ENCODE results near the gene PPM1G. TPM values are rescaled to one million over a fixed set of nuclear protein-coding genes. Genes with fewer than 3 reads are reported as not detected.
"Not testable (repeated sequence)": the region's sequence is repeated elsewhere in the genome, so short reads cannot be mapped to it uniquely, and the experiment has no call there.

PPM1G gene, protein sequence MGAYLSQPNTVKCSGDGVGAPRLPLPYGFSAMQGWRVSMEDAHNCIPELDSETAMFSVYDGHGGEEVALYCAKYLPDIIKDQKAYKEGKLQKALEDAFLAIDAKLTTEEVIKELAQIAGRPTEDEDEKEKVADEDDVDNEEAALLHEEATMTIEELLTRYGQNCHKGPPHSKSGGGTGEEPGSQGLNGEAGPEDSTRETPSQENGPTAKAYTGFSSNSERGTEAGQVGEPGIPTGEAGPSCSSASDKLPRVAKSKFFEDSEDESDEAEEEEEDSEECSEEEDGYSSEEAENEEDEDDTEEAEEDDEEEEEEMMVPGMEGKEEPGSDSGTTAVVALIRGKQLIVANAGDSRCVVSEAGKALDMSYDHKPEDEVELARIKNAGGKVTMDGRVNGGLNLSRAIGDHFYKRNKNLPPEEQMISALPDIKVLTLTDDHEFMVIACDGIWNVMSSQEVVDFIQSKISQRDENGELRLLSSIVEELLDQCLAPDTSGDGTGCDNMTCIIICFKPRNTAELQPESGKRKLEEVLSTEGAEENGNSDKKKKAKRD
- 10 to 100 TPM; 87.3 to 98.8 (median 92.5) TPM for polyA plus RNA-seq (ENCODE audit: insufficient read length in 4 of 4)

DNA sequence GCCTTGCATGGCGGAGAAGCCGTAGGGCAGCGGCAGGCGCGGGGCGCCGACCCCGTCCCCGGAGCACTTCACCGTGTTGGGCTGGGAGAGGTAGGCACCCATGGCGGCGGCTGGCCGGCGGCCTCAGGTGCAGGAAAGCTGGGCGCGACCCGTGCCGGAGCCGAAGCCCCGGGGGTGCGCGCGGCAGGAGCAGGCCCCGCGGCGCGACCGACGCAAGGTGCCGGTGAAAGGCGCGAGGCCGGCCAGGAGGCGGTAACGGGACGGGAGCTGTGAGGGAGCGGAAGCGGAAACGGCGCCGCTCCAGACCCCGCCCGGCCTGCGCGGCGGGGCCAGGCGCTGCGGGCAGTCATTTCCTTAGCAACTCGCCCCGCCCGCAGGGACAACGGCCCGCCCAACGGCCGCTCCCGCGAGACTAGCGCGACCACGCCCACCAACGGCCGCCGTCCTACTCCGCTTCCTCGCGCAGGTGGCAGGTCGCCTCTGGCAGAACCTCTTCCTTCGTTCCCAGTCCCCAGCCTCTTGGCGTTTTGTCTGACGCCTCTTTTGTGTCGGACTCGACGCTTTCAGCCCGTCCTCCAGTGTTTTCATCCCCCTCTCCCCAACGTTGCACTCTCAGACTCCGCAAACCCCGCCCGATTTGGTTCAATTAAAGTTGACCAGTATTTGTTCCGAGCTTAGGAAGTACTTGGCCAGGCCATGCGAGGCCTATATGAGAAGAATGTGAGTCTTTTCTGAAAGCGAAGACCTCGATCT, at the start of gene PPM1G:
TSS of gene PPM1G (minus strand) at position 271 of the 753 bp plus-strand sequence. CDS start at position 102, 169 bp downstream.
- peak; percentile 81 to 91 (median 86) for DNase-seq (ENCODE audit: low read depth in 4 of 4, low spot score in 2 of 4)

DNA sequence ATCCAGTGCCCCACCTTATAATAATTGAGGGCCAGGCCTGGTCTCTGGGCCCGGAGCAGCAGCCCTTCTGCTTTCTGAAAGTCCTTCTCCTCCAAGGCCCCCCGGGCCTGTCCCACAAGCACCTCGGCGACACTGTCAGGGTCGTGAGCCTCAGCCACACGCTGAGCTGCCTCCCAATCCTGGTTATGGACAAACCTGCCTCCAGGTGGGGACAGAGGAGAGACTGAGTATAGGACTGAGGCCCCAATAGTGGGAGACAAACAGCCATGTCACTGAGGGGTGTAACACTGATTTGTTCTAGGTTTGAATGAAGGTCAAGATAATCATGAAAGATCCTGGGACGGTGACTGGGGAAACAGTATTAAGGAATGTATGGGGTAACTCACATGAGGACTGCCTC, 44.6 kb upstream of the PPM1G start:
- no peak for DNase-seq (ENCODE audit: low read depth in 4 of 4, low spot score in 2 of 4)

DNA sequence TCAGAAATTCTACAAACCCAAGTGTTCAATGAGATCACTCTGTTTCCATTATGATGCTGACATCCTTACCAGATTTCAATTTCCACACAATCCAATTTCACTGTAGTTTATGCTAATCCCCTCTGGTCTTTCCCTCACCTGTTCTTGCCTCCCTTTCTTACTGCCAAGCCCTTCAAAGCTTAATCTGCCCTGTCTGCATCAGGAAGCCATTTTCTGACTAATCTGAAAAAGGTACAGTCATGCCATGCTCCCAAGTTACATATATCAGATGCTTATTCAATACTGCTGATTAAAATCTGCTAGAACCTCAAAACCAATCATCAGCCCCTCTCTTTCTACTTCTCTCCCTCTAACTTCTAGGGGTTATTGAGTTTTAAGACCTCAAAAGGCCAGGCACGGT, 41.7 kb upstream of the PPM1G start:
- DNase-seq (ENCODE audit: low read depth in 4 of 4, low spot score in 2 of 4): no peak

- DNase-seq (ENCODE audit: low read depth in 4 of 4, low spot score in 2 of 4): no peak
Measured at GRCh38 chr2:27448381-27448780, 39.0 kb upstream of the PPM1G start.

- DNase-seq (ENCODE audit: low read depth in 4 of 4, low spot score in 2 of 4): no peak
Measured at GRCh38 chr2:27446057-27446456, 36.7 kb upstream of the PPM1G start.

GRCh38 chr2:27445615-27446014, 36.2 kb upstream of the PPM1G start:
- DNase-seq (ENCODE audit: low read depth in 4 of 4, low spot score in 2 of 4): no peak

DNA sequence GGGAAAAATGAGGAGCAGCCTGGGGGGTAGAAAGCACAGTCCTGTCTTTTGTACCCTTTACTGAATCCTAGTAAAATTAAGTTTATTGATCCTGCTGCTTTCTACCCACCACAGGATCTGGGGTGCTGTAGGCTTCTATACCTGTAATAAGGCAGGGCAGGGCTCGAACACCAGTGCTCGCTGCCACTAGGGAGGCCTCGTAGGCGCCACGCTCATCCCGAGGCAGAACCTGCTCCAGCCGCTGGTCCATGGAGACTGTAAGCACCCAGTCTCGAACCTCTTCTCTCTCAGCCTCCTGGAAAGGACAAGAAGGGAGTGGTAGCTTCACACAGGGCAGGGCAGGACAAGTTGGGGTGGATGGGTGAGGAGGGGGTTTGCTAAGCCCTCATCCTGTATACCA, 35.8 kb upstream of the PPM1G start:
- DNase-seq (ENCODE audit: low read depth in 4 of 4, low spot score in 2 of 4): no peak

DNA sequence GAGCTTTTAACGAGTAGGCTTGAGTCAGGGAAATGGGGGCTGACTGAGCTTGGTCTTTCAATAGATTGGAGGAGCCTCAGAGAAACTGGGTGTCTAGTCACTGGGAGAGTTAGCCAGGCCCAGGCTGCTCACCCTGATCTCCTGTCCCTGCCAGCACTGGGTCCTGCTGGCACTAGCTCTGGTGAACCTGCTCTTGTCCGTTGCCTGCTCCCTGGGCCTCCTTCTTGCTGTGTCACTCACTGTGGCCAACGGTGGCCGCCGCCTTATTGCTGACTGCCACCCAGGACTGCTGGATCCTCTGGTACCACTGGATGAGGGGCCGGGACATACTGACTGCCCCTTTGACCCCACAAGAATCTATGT, 33.5 kb upstream of the PPM1G start:
- DNase-seq (ENCODE audit: low read depth in 4 of 4, low spot score in 2 of 4): no peak

DNA sequence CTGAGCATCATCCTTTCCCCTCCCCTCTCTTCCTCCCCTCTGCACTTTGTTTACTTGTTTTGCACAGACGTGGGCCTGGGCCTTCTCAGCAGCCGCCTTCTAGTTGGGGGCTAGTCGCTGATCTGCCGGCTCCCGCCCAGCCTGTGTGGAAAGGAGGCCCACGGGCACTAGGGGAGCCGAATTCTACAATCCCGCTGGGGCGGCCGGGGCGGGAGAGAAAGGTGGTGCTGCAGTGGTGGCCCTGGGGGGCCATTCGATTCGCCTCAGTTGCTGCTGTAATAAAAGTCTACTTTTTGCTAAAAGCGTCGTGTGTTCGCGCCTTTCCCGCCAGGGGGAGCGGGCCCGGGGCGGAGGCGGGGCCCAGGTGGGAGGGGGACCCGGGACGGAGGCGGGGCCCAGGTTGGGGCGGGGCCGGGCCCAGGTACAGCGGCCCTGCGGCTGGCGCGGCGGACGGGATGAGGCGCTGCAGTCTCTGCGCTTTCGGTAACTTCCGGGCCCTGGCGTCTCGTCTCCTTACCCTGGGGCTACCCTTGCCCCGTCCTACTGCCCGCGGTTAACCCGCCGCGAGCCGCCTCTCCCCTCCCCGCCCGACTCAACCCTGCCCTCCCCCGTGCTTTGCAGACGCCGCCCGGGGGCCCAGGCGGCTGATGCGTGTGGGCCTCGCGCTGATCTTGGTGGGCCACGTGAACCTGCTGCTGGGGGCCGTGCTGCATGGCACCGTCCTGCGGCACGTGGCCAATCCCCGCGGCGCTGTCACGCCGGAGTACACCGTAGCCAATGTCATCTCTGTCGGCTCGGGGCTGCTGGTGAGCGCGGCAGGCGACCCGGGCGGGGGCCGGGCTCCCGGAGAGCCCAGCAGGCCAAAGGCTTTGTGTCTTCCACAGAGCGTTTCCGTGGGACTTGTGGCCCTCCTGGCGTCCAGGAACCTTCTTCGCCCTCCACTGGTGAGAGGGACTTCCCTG, 32.8 kb upstream of the PPM1G start, which contains the start of gene KRTCAP3:
TSS of gene KRTCAP3 (plus strand) at position 424 of the 962 bp plus-strand sequence. CDS start at position 456, 32 bp downstream.
- DNase-seq (ENCODE audit: low read depth in 4 of 4, low spot score in 2 of 4): peak in 1 of 4 donors; percentile 27

DNA sequence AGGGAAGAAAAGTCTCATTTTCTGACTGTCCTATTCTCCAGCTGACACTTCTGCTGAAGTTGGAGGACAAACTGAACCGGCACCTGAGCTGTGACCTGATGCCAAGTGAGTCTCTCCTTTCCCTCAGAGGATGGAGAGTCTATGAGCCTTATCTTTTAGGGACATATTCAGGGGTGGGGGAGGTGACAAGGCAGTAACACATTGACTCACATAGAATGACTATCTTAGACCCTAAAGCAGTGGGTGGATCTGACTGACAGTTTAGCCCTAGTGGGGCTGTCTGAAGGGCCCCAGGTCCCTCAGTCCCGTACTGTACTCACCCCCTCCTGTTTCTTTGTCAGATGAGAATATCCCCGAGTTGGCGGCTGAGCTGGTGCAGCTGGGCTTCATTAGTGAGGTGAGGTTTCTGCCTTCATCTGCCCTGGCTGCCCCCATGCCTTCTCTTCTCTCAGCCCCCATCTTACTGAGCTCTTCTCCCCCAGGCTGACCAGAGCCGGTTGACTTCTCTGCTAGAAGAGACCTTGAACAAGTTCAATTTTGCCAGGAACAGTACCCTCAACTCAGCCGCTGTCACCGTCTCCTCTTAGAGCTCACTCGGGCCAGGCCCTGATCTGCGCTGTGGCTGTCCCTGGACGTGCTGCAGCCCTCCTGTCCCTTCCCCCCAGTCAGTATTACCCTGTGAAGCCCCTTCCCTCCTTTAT, 32.0 kb upstream of the PPM1G start:
- DNase-seq (ENCODE audit: low read depth in 4 of 4, low spot score in 2 of 4): no peak

- DNase-seq (ENCODE audit: low read depth in 4 of 4, low spot score in 2 of 4): no peak
Measured at GRCh38 chr2:27435628-27436027, 26.2 kb upstream of the PPM1G start.

DNA sequence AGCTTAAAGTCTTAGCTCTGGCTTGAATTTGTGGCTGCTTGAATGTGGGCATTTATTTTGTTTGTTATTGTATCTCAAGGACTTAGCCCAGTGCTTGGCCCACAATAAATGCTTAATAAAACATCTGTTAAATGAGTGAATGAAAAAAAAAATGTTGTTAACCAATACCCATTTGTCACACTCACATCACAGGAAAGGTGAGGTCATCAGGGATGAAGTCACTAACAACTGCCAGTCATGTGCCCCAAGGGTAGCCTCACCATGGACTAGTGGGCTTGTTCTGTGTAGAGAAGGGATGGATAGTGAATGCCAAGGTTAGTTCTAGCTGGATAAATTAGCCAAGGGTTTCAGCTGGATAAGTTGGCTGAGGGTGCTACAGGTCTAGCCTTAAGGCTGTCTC, 22.0 kb upstream of the PPM1G start:
- DNase-seq (ENCODE audit: low read depth in 4 of 4, low spot score in 2 of 4): no peak

DNA sequence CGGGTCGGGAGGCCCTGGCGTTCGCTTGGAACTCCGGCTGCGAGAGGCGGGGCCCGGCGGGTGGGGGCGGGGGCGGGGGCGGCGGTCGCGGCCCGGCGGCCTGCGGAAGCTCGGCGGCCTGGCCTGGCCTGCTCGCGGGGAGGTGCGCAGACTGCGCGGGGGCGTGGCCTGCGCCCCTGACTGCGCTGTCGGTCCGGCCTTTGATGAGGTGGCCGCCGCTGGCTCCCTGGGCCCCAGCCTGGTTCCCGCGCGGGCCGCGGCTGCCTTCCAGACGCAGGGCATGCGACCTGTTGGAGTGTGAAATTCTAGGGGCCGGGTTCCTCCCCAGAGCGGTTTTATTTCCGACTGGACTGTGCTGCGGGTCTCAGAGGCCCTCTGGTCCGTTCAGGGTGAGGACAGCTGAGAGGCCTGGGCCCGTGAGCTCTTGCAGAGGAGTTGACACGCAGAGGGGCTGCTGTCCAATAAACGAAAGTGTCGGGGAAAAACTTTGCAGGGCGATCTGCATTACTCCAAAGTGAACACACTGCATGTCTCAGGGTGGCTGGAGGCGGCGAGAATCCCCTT, 19.7 kb upstream of the PPM1G start:
- peak; percentile 49 to 63 (median 58) for DNase-seq (ENCODE audit: low read depth in 4 of 4, low spot score in 2 of 4)

DNA sequence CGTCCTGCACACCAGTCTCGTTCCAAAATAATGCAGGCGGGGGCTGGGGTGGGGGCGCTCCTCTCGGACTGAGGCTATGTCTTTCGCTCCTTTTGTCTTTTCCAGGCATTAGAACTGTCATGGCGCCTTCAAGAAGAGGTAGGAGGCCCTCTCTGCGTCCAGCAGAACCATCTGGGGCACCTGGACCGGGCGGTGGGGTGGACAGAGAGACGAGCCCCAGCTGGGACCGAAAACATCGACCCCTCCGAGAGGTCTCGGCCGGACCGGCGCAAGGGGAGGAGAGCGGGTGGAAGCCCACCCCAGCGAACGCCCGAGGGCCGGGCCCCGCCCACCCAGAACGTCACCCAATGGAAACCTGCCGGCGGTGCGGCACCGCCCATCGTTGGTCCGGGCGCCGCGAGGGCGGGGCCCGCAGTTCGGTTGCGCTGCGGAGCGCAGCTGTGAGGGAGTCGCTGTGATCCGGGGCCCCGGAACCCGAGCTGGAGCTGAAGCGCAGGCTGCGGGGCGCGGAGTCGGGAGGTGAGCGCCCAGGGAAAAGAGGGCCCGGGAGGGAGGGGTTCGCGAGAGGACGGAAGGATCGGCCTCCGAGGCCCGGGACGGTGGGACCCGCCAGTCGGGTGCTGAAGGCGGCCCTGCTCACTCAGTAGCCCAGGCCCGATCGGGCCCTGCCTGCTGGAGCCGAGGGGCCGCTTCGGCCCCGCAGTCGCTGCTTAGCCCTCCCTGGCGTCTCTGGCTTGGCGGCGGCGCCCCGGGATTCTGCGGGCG, 19.0 kb upstream of the PPM1G start, which contains the start of gene NRBP1:
TSS of gene NRBP1 (plus strand) at position 419 of the 765 bp plus-strand sequence. CDS start 4,643 bp downstream, outside the sequence.
- peak; percentile 82 to 93 (median 89) for DNase-seq (ENCODE audit: low read depth in 4 of 4, low spot score in 2 of 4)

DNA sequence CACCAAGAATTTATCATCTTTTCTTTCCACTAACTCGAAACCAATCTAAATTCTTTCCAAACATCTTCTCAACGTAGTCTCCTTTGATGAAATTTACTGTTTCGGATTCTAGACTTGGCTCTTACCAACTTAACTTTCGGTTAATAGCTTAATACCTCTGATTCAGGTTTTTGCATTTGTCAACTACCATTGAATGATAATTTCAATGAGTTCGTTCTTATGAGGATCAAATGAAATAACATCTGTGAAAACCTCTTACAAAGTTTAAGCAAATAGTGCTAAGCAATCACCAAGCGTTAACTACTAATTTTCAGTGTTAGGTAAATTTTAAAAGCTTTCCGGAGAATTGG, 18.4 kb upstream of the PPM1G start:
- DNase-seq (ENCODE audit: low read depth in 4 of 4, low spot score in 2 of 4): no peak

GRCh38 chr2:27425039-27425438, 15.6 kb upstream of the PPM1G start:
- not testable (repeated sequence) for DNase-seq (ENCODE audit: low read depth in 4 of 4, low spot score in 2 of 4)

DNA sequence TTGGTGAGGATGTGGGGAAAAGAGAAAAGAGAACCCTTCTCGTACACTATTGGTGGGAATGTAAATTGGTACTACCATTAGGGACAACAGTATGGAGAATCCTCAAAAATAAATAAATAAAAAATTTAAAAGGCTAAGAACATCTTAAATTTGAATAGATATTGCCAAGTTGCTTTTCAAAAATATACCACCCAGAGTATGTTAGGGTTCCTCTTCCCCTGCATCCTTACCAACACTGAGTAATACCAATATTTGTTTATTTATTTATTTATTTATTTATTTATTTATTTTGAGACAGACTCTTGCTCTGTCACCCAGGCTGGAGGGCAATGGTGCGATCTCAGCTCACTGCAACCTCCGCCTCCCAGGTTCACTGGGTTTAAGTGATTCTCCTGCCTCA, 13.6 kb upstream of the PPM1G start:
- no peak for DNase-seq (ENCODE audit: low read depth in 4 of 4, low spot score in 2 of 4)

- DNase-seq (ENCODE audit: low read depth in 4 of 4, low spot score in 2 of 4): no peak
Measured at GRCh38 chr2:27421660-27422250, 12.4 kb upstream of the PPM1G start.
